Mesenchymal stem cell (in vitro differentiated cells and primary cell): ENCODE results near the gene CENPC.
"Not testable (repeated sequence)": the region's sequence is repeated elsewhere in the genome, so short reads cannot be mapped to it uniquely, and the experiment has no call there.

Experiments
- DNase-seq: peaks from one replicate; pipeline ENCODE4 v3.0.0-alpha.2; 2013
- H2AFZ ChIP-seq: one replicate; pipeline ENCODE4 v1.6.1; 2013; ENCODE audit warnings: low read depth, mild to moderate bottlenecking, control low read depth, inconsistent platforms, low read length, moderate library complexity
- H2AK5ac ChIP-seq: 2 replicates; pipeline ENCODE4 v1.6.1; 2013; ENCODE audit warnings: low read length, moderate library complexity, mild to moderate bottlenecking, inconsistent platforms; ENCODE audit not compliant: severe bottlenecking
- H2BK120ac ChIP-seq: one replicate; pipeline ENCODE4 v1.6.1; 2013; ENCODE audit warnings: low read depth, mild to moderate bottlenecking, inconsistent platforms, low read length, moderate library complexity
- H2BK12ac ChIP-seq, 2 experiments: one replicate each; pipeline ENCODE4 v1.6.1; 2013; ENCODE audit warnings: inconsistent platforms in 2 of 2, low read length in 2 of 2, mild to moderate bottlenecking in 2 of 2, moderate library complexity in 2 of 2, control low read depth in 1 of 2
- H2BK15ac ChIP-seq: one replicate; pipeline ENCODE4 v1.6.1; 2013; ENCODE audit warnings: mild to moderate bottlenecking, low read depth, inconsistent platforms; ENCODE audit not compliant: poor library complexity, severe bottlenecking
- H2BK5ac ChIP-seq: 2 replicates; pipeline ENCODE4 v1.6.1; 2013; ENCODE audit warnings: low read depth, mild to moderate bottlenecking, low read length, control low read depth, inconsistent platforms; ENCODE audit not compliant: poor library complexity, severe bottlenecking
- H3K14ac ChIP-seq, 2 experiments: one replicate each; pipeline ENCODE4 v1.6.1; 2013; ENCODE audit warnings: inconsistent platforms in 2 of 2, low read length in 2 of 2, control low read depth in 1 of 2, mild to moderate bottlenecking in 1 of 2, moderate library complexity in 1 of 2
- H3K18ac ChIP-seq, 2 experiments: one replicate each; pipeline ENCODE4 v1.6.1; 2013; ENCODE audit warnings: inconsistent platforms in 2 of 2, low read length in 2 of 2, control low read depth in 1 of 2, low read depth in 1 of 2, mild to moderate bottlenecking in 1 of 2
- H3K23ac ChIP-seq, 2 experiments: one replicate each; pipeline ENCODE4 v1.6.1; 2013; ENCODE audit warnings: inconsistent platforms in 2 of 2, low read length in 2 of 2, mild to moderate bottlenecking in 2 of 2, moderate library complexity in 2 of 2, control low read depth in 1 of 2
- H3K27ac ChIP-seq: 2 replicates; pipeline ENCODE4 v1.5.1; 2013; ENCODE audit warnings: mild to moderate bottlenecking, moderate library complexity, low read length, control low read depth, inconsistent platforms; ENCODE audit not compliant: poor library complexity, severe bottlenecking
- H3K27me3 ChIP-seq, 2 experiments: 2 replicates each; pipeline versions ENCODE4 v1.6.1 to v1.7.0; 2013; ENCODE audit warnings: low read length in 2 of 2, mild to moderate bottlenecking in 2 of 2, moderate library complexity in 2 of 2, control low read depth in 1 of 2, inconsistent platforms in 1 of 2; ENCODE audit not compliant: control insufficient read depth in 1 of 2, insufficient read depth in 1 of 2
- H3K36me3 ChIP-seq, 2 experiments: 2 replicates each; pipeline versions ENCODE4 v1.6.1 to v1.7.0; 2013; ENCODE audit warnings: low read length in 2 of 2, control low read depth in 1 of 2, inconsistent platforms in 1 of 2, low read depth in 1 of 2, mild to moderate bottlenecking in 1 of 2; ENCODE audit not compliant: insufficient read depth in 2 of 2, control insufficient read depth in 1 of 2
- H3K4ac ChIP-seq, 2 experiments: one replicate each; pipeline ENCODE4 v1.6.1; 2013; ENCODE audit warnings: inconsistent platforms in 2 of 2, low read length in 2 of 2, mild to moderate bottlenecking in 2 of 2, moderate library complexity in 2 of 2, control low read depth in 1 of 2, low read depth in 1 of 2
- H3K4me1 ChIP-seq: 2 replicates; pipeline ENCODE4 v1.6.1; 2013; ENCODE audit warnings: low read depth, low read length, control low read depth; ENCODE audit not compliant: control insufficient read depth, insufficient read depth
- H3K4me2 ChIP-seq: 2 replicates; pipeline ENCODE4 v1.6.1; 2013; ENCODE audit warnings: low read length, mild to moderate bottlenecking, inconsistent platforms; ENCODE audit not compliant: poor library complexity, severe bottlenecking
- H3K4me3 ChIP-seq, 2 experiments: 2 replicates each; pipeline versions ENCODE4 v1.5.1 to v1.7.0; 2013; ENCODE audit warnings: low read length in 2 of 2, mild to moderate bottlenecking in 2 of 2, control low read depth in 1 of 2, low read depth in 1 of 2; ENCODE audit not compliant: insufficient read depth in 1 of 2
- H3K79me1 ChIP-seq: replicated peaks from 2 replicates; pipeline ENCODE4 v1.6.1; 2013; ENCODE audit warnings: mild to moderate bottlenecking, control low read depth, low read length, inconsistent platforms; ENCODE audit not compliant: poor library complexity, severe bottlenecking
- H3K9ac ChIP-seq: 2 replicates; pipeline ENCODE4 v1.7.0; 2013; ENCODE audit warnings: mild to moderate bottlenecking, low read length, moderate library complexity
- H3K9me3 ChIP-seq: 2 replicates; pipeline ENCODE4 v1.7.0; 2013; ENCODE audit warnings: mild to moderate bottlenecking, low read length; ENCODE audit not compliant: control insufficient read depth
- H4K8ac ChIP-seq: one replicate; pipeline ENCODE4 v1.6.1; 2013; ENCODE audit warnings: inconsistent platforms, mild to moderate bottlenecking, low read length, moderate library complexity
- H4K91ac ChIP-seq: one replicate; pipeline ENCODE4 v1.6.1; 2013; ENCODE audit warnings: mild to moderate bottlenecking, low read length, inconsistent platforms
- WGBS: methylation state at CpG from one replicate; pipeline ENCODE4 v1.1.7; 2013; ENCODE audit warnings: mixed read lengths; 5-methylcytosine and 5-hydroxymethylcytosine counted together

CENPC gene

DNA sequence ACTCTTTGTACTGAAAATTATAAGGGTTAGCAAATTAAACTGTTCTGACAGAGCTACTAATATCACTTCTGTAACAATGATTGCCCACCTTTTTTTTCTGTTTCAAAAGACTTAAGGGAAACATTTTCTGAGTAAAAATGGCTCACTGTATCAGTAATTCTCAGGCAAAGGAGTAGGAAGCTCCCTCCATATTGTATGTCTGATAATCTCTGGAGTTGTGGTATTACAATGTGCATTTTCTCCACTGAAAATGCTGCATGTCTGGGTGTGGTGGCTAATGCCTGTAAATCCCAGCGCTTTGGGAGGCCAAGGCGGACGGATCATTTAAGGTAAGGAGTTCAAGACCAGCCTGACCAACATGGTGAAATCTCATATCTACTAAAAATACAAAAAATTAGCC, 8.8 kb upstream of the CENPC start:
- Histone ChIP-seq H3K9ac (no peak overlapping the region), H3K4me3 (no peak overlapping the region), H2BK15ac (no peak overlapping the region), H3K4me1 (no peaks in the 10 kb centered on the region), H2AFZ (no peak overlapping the region), H2BK120ac (no peak overlapping the region), H3K79me1 (no peaks in the 10 kb centered on the region), H3K18ac (no peak overlapping the region), H2AK5ac (no peak overlapping the region), H3K36me3 (no peaks in the 10 kb centered on the region), H3K27me3 (no peaks in the 10 kb centered on the region), H4K8ac (no peak overlapping the region), H3K9me3 (no peaks in the 10 kb centered on the region), H2BK12ac (no peak overlapping the region), H3K4ac (no peak overlapping the region), H3K23ac (no peak overlapping the region), H3K14ac (no peak overlapping the region), H2BK5ac (no peak overlapping the region), H3K4me2 (no peak overlapping the region), H4K91ac (no peak overlapping the region), H3K27ac (no peak overlapping the region)
- 94% methylated on average over 3 of the region's 3 CpGs for WGBS
- DNase-seq: no peak

DNA sequence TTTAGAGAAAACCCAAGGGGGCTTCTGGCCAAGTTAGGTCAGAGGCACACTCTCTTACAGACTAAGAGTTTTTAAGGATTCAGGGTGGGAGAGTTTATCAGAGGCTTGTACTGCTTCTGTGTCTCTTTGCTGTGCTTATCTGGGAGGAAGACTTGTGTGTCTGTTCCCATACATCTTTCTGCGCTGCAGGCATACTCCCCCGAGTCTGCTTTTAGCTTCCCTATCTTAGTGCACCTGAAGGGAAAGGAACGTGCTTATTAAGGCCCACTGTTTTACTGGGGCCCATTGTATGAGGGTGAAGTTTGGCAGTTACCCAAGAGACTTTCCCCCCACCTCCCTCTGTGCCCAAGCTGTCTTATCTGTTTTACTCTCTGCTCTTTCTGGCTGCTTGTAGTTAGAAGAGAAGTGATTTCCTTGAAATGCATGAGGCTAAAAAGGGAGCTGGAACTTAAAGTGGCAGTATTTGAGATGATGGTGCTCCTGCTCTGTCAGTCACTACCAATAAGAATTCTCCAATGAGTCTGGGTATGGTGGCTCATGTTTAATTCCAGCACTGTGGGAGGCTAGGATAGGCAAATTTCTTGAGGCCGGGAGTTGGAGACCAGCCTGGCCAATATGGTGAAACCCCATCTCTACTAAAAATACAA, 7.0 kb upstream of the CENPC start:
- not testable (repeated sequence) for H3K9me3 ChIP-seq, H3K23ac ChIP-seq, H3K27ac ChIP-seq, H3K9ac ChIP-seq, H2BK5ac ChIP-seq, H3K27me3 ChIP-seq, H3K4ac ChIP-seq, H3K14ac ChIP-seq, H2AFZ ChIP-seq, H3K79me1 ChIP-seq, H3K4me2 ChIP-seq, DNase-seq, H2BK120ac ChIP-seq, H4K8ac ChIP-seq, H3K4me3 ChIP-seq, H4K91ac ChIP-seq, H3K36me3 ChIP-seq, H3K18ac ChIP-seq, H2BK12ac ChIP-seq, H2AK5ac ChIP-seq, H3K4me1 ChIP-seq, H2BK15ac ChIP-seq
- 100% methylated on average over 1 of the region's 4 CpGs for WGBS

DNA sequence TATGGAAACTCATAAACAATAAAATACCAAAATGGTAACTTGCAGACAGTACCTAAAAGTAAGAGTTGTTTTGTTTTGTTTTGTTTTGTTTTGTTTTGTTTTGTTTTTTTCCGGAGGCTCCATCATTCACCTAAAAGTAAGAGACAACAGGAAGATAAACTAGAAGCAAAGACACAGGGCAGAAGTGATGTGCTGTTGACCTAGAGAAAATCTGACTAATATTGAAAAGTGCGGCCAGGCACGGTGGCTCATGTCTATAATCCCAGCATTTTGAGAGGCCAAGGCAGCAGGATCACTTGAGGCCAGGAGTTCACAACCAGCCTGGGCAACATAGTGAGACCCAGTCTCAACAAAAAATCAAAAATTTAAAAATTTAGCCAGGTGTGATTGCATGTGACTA, 5.6 kb upstream of the CENPC start:
- H2BK5ac ChIP-seq: no peak overlapping the region
- H3K4me2 ChIP-seq: no peak overlapping the region
- H3K14ac ChIP-seq: no peak overlapping the region
- H4K91ac ChIP-seq: no peak overlapping the region
- H3K27me3 ChIP-seq: no peaks in the 10 kb centered on the region
- no peaks in the 10 kb centered on the region for H3K4me1 ChIP-seq
- no peak overlapping the region for H2BK12ac ChIP-seq
- no peak overlapping the region for H3K18ac ChIP-seq
- no peak overlapping the region for H2BK15ac ChIP-seq
- H3K4me3 ChIP-seq: no peak overlapping the region
- 96% methylated on average over 3 of the region's 3 CpGs for WGBS
- H2AFZ ChIP-seq: no peak overlapping the region
- H2BK120ac ChIP-seq: no peak overlapping the region
- no peaks in the 10 kb centered on the region for H3K79me1 ChIP-seq
- no peak overlapping the region for H3K27ac ChIP-seq
- H3K4ac ChIP-seq: no peak overlapping the region
- H3K36me3 ChIP-seq: no peaks in the 10 kb centered on the region
- no peak overlapping the region for H4K8ac ChIP-seq
- no peaks in the 10 kb centered on the region for H3K9me3 ChIP-seq
- no peak for DNase-seq
- no peak overlapping the region for H2AK5ac ChIP-seq
- H3K23ac ChIP-seq: no peak overlapping the region
- H3K9ac ChIP-seq: no peak overlapping the region

DNA sequence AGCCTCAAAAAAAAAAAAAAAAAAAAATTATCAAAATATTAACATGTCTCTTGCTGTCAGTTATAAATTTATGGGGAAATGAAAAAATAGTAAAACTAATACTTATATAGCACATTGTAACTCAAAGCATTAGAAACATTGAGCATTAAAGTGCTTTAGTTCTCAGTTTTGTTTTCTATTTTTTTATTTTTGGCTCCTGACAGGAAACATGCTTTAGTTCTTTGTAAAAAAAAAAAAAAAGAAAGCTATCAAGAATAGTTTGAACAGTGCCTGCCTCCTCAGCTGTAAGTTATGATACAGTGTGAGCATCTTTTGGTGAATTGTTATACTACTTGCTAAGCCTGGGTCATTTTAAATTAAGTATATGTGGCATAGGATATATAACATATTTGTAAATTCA, 5.1 kb upstream of the CENPC start:
- Histone ChIP-seq H3K27me3 (no peaks in the 10 kb centered on the region), H2BK12ac (no peak overlapping the region), H3K4me2 (no peak overlapping the region), H2AFZ (no peak overlapping the region), H4K8ac (no peak overlapping the region), H3K9ac (no peak overlapping the region), H3K4ac (no peak overlapping the region), H3K14ac (no peak overlapping the region), H3K4me1 (no peaks in the 10 kb centered on the region), H3K36me3 (no peaks in the 10 kb centered on the region), H3K9me3 (no peaks in the 10 kb centered on the region), H3K23ac (no peak overlapping the region), H3K4me3 (no peak overlapping the region), H3K18ac (no peak overlapping the region), H2BK5ac (no peak overlapping the region), H3K27ac (no peak overlapping the region), H4K91ac (no peak overlapping the region), H2AK5ac (no peak overlapping the region), H3K79me1 (no peaks in the 10 kb centered on the region), H2BK15ac (no peak overlapping the region), H2BK120ac (no peak overlapping the region)
- DNase-seq: no peak
